ENCODE measurements around the gene C22orf23. TPM values are rescaled to one million over a fixed set of nuclear protein-coding genes. Genes with fewer than 3 reads are reported as not detected.

C22orf23 gene
- total and polyA plus RNA-seq, 9 of the 15 experiments (the other 6 are each of a cell fraction or from before 2014, with no cell fraction given) = 0.25 to 1.0 (median 0.53) TPM

GRCh38 chr22:37896939-37897338 lies 56.5 kb downstream of the C22orf23 start:
- intact Hi-C loops (cut with micrococcal nuclease) (no loop called here), in situ Hi-C loops (cut with MboI) (no loop called here)
- peaks cover 3% of the 10 kb centered on the region; the same call in 2 of the 3 replicates for H3K36me3 ChIP-seq (ENCODE audit: control insufficient read depth, insufficient read depth, low read length)
- H3K4me1 ChIP-seq (replicated peaks in 1 of 2; ENCODE audit: control insufficient read depth in 2 of 2, insufficient read depth in 2 of 2, low read length in 2 of 2) = peaks cover 16 to 29% of the 10 kb centered on the region in 2 experiments
- no peak overlapping the region for H3K4me3 ChIP-seq
- 66% methylated on average over 3 of the region's 3 CpGs for WGBS (ENCODE audit: insufficient coverage, low coverage, missing lambda C conversion rate)
- H3K79me2 ChIP-seq (ENCODE audit: control insufficient read depth, insufficient read depth, low read length) = no peaks in the 10 kb centered on the region
- no peak for DNase-seq (ENCODE audit: extremely low read depth in 1 of 4, low spot score in 3 of 4)
- BruUV-seq (replicated peaks) = no TSS peak
- TF ChIP-seq GTF2B (IDR thresholded peaks at IDR 0.05; ENCODE audit: extremely low read depth, insufficient read length) = no peak
- no peak for TF ChIP-seq SIN3B (IDR thresholded peaks at IDR 0.05; ENCODE audit: low read depth)
- no peak for TF ChIP-seq ZNF282 (CRISPR knock-in tag; IDR thresholded peaks at IDR 0.05)
- no peak for TF ChIP-seq ZNF696 (CRISPR knock-in tag; conservative IDR thresholded peaks at IDR 0.05)
- no peak for TF ChIP-seq NELFE (IDR thresholded peaks at IDR 0.05; ENCODE audit: insufficient read depth, insufficient read length)
- no peak for TF ChIP-seq MECOM (CRISPR knock-in tag; IDR thresholded peaks at IDR 0.05)
- no peak for TF ChIP-seq ZEB2 (IDR thresholded peaks at IDR 0.05)
- no peak for TF ChIP-seq CBX1 (IDR thresholded peaks at IDR 0.05; ENCODE audit: low read depth)
- no peak for TF ChIP-seq FOXJ3 (CRISPR knock-in tag; IDR thresholded peaks at IDR 0.05)
- no peak for TF ChIP-seq SPI1 (IDR thresholded peaks at IDR 0.05; ENCODE audit: borderline replicate concordance, low read depth, low read length)
- CTCF ChIA-PET (ENCODE audit: low intra/inter-chr PET ratio) = no interaction called here
- H3K9me3 ChIP-seq (replicated peaks; ENCODE audit: control insufficient read depth, insufficient read depth, low read depth, low read length) = no peaks in the 10 kb centered on the region
- H3K9ac ChIP-seq (ENCODE audit: insufficient read depth in 1 of 2, low read depth in 2 of 2, low read length in 2 of 2) = no peak overlapping the region
- H3K4me2 ChIP-seq (ENCODE audit: insufficient read depth, low read length) = no peak overlapping the region
- H3K27ac ChIP-seq (ENCODE audit: extremely low read depth, low read depth, low read length) = no peak overlapping the region
- H4K20me1 ChIP-seq (replicated peaks; ENCODE audit: control insufficient read depth, insufficient read depth, low read length) = no peaks in the 10 kb centered on the region
- H2AFZ ChIP-seq (ENCODE audit: low read depth, low read length) = no peak overlapping the region
- no peak for FAIRE-seq
- POLR2A ChIA-PET = interaction anchor here (0.5 to 2.3 kb wide), 11 partner anchors 9 to 344 kb away, joined by 3 to 16 read pairs (median 3); partner anchors contain the start of genes GCAT and MICALL1
- ATAC-seq = no peak
- no peaks in the 10 kb centered on the region for H3K9me1 ChIP-seq (ENCODE audit: control insufficient read depth, insufficient read depth, low read length)
- H3K27me3 ChIP-seq (ENCODE audit: control insufficient read depth in 2 of 2, insufficient read depth in 2 of 2, low read length in 2 of 2) = no peaks in the 10 kb centered on the region

Data from K562 (cell line).